ENCODE data around the gene CDV3. TPM values are rescaled to one million over a fixed set of nuclear protein-coding genes. Genes with fewer than 3 reads are reported as not detected.
A peak's percentile ranks its signal among the peaks of the same experiment; 100 is the strongest.
"Not testable (repeated sequence)": the region's sequence is repeated elsewhere in the genome, so short reads cannot be mapped to it uniquely, and the experiment has no call there.

Gene CDV3
- polyA plus RNA-seq (ENCODE audit: insufficient read depth in 1 of 5, insufficient read length in 5 of 5, low replicate concordance in 1 of 5) = 100 to 1,000 TPM in 4 of 5 donors, 10 to 100 TPM in 1; 96.9 to 122 (median 110) TPM
- long read RNA-seq, donor 1, transcript CDV3-203 (5 exons, 955 nt) = major isoform, 26 of 41 reads
- long read RNA-seq, donor 1, partial matches to known transcripts = 7 of 41 reads
- long read RNA-seq, donor 1, other reads (novel, unspliced or antisense) = 5 of 41 reads
- long read RNA-seq, donor 2, transcript CDV3-203 (5 exons, 955 nt) = major isoform, 8 of 11 reads
- long read RNA-seq, donor 2, partial matches to known transcripts = 0 of 11 reads
- long read RNA-seq, donor 2, other reads (novel, unspliced or antisense) = 0 of 11 reads
- long read RNA-seq, donor 3, transcript CDV3-203 (5 exons, 955 nt) = major isoform, 10 of 130 reads
- long read RNA-seq, donor 3, partial matches to known transcripts = 117 of 130 reads
- long read RNA-seq, donor 3, other reads (novel, unspliced or antisense) = 0 of 130 reads
- long read RNA-seq, donor 4, transcript CDV3-203 (5 exons, 955 nt) = major isoform, 12 of 13 reads
- long read RNA-seq, donor 4, partial matches to known transcripts = 0 of 13 reads
- long read RNA-seq, donor 4, other reads (novel, unspliced or antisense) = 0 of 13 reads
- long read RNA-seq, donor 5, transcript CDV3-203 (5 exons, 955 nt) = major isoform, 19 of 209 reads
- long read RNA-seq, donor 5, partial matches to known transcripts = 188 of 209 reads
- long read RNA-seq, donor 5, other reads (novel, unspliced or antisense) = 0 of 209 reads
- long read RNA-seq, donor 6, transcript CDV3-203 (5 exons, 955 nt) = major isoform, 12 of 30 reads
- long read RNA-seq, donor 6, partial matches to known transcripts = 15 of 30 reads
- long read RNA-seq, donor 6, other reads (novel, unspliced or antisense) = 0 of 30 reads
- long read RNA-seq, donor 7, transcript CDV3-201 (5 exons, 3,307 nt) = minor isoform, 5 of 139 reads
- long read RNA-seq, donor 7, transcript CDV3-203 (5 exons, 955 nt) = major isoform, 12 of 139 reads
- long read RNA-seq, donor 7, partial matches to known transcripts = 117 of 139 reads
- long read RNA-seq, donor 7, other reads (novel, unspliced or antisense) = 5 of 139 reads
- long read RNA-seq, donor 8, partial matches to known transcripts = 12 of 16 reads
- long read RNA-seq, donor 8, other reads (novel, unspliced or antisense) = 0 of 16 reads

DNA sequence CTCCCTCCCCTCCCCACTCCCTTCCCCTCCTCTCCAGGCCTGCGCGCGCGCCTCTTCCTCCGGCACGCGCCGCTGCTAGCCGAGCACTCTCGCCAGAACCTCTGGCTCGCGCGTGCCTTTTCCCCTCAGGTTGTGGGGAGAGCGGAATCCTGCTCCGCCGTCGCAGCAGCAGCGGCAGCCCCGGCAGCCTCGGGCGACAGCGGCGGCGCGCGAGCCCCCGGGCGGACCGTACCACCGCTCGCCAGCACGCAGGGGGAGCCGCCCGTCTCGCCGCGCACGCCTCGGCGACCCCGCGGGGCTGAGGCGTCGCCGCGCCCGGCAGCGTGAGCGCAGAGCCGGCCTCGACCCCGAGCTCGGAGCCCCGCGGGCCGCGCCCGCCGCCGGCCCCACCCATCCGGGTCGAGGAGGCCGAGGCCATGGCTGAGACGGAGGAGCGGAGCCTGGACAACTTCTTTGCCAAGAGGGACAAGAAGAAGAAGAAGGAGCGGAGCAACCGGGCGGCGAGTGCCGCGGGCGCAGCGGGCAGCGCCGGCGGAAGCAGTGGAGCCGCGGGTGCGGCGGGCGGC, at the start of gene CDV3:
Gene CDV3, plus strand, starts transcription at position 58 of the 566 bp plus-strand sequence. Its CDS starts 359 bp downstream, at position 417.
- no peak for DNase-seq

DNA sequence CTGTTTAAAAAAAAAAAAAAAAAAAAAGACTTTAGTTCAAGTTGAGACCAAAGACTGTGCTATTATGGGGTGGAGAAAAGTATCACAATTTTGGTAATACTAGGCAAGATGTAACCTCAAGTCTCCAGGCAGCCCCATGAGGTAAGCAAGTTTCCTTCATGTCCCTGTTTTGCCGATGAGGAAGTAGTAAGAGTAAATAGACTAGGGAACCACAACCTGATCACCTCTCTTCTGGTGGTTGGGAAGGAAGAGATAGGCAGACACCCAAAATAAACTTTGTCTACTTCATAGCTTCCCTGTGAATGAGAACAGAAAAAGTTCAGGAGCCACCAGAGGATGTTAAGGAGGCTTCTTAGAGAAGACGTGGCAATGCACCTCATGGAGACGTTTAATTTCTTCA, 49.7 kb upstream of the CDV3 start:
- DNase-seq = not testable (repeated sequence)

GRCh38 chr3:133525435-133525834, 48.1 kb upstream of the CDV3 start:
- no peak for DNase-seq

- no peak for DNase-seq
These were observed 46.3 kb upstream of the CDV3 start for GRCh38 chr3:133527081-133527715.

GRCh38 chr3:133529809-133530208, 43.7 kb upstream of the CDV3 start:
- no peak for DNase-seq

DNA sequence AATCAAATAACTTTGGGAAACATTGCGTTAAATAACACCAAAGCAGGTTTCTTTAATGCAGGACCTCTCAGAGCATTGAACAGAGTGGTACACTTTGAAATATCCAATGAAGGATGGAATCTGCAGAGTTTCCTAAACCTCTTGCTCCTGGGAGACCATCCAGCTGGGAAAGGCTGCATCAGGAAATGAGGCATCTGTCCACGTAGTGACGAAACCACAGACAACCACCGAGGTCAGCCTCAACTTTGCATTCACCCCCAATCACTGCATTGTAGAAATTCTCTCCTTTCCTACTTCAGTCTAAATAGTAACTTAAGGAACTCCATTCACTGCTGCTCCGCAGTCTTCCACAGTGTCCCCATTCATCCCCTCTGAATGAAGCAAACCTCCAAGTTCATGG, 41.5 kb upstream of the CDV3 start:
- peak in 1 of 2 donors; percentile 28 for DNase-seq

DNA sequence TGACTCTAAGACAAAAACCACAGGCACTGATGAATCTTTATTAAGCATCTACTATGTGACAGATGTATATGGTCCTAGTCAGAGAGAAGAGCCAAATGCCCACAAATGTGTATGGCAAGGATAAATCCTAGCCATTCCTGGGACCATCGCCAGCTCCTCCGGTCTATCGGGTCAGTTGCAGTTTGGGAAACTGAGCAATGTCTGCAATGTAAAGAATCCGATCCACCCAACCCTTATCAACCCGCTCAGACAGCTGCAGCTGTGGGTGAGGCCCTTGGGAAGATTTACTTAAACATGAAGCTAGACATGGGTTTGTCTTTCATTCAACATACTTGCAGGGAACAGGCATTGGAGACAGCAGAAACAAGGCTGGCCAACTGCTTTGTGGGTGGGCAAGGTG, 40.5 kb upstream of the CDV3 start:
- no peak for DNase-seq

- peak; percentile 70 to 84 for DNase-seq
These were observed 37.3 kb upstream of the CDV3 start for GRCh38 chr3:133535971-133536881.

GRCh38 chr3:133537131-133537530, 36.4 kb upstream of the CDV3 start:
- not testable (repeated sequence) for DNase-seq

DNA sequence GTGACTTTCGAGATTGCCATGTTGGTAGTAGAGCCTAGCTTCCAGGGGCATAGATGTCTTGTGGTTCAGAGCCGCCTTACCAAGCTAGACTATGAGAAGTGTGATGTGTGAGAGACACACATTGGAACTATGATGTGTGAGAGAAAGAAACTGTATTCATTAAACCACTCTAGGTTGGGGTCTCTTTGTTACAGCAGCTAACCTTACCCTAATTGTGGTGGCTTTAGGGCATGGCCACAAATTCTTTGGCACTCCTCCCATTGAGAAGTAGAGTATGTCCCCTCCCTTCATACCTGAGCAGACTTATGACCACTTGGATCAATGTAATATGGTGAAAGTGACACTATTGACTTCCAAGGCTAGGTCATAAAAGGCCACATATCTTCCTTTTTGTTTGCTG, 35.3 kb upstream of the CDV3 start:
- no peak for DNase-seq

DNA sequence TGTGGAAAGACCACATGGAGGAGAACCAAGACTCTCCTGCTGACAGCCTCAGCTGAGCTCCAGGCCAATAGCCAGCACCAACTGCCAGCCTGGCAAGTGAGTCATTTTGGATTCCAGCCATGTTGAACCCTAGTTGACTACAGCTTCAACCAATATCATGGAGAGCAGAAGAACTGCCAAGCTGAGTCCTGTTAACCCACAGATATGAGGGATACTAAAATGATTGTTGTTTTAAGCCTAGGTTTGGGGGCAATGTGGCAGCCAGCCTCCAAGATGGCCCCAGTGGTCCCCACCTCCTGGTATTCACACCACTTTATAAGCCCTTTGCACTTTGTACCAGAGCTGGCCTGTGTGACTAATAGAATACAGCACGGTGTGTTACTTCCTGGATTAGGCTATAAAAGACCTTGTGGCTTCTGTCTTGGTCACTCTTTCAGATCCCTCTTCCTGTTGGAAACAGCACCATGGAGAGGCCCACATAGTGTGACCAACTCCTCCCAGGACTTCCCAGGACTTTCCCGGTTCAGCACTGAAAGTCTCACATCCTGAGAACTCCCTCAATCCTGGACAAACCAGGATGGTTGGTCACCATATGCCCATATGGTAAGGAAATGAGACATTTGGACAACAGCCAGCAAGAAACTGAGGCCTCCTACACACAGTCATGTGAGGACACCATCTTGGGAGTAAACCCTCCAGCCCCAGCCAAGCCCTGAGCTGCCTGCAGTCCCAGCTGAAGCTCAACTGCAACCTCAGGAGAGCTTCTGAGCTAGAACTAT, 32.4 kb upstream of the CDV3 start:
- DNase-seq = no peak

- no peak for DNase-seq
These were observed 30.6 kb upstream of the CDV3 start for GRCh38 chr3:133542871-133543270.

DNA sequence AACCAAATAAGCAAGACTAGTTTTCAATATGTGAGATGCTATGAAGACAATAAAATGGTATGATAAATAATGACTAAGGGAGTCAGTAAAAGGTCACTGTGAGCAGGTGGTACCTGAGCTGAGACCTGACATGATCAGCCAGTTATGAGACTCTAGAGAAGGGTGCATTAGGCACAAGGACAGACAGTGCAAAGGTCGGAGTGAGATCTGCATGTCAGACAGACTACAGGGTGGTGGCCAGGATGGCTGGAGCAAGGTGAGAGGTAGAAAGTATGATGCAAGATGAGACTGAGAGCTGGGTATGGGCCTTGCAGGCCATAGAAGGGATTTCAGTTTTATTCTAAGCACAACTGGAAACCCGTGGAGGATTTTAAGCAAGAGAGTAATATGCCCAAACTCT, 28.5 kb upstream of the CDV3 start:
- DNase-seq = not testable (repeated sequence)

DNA sequence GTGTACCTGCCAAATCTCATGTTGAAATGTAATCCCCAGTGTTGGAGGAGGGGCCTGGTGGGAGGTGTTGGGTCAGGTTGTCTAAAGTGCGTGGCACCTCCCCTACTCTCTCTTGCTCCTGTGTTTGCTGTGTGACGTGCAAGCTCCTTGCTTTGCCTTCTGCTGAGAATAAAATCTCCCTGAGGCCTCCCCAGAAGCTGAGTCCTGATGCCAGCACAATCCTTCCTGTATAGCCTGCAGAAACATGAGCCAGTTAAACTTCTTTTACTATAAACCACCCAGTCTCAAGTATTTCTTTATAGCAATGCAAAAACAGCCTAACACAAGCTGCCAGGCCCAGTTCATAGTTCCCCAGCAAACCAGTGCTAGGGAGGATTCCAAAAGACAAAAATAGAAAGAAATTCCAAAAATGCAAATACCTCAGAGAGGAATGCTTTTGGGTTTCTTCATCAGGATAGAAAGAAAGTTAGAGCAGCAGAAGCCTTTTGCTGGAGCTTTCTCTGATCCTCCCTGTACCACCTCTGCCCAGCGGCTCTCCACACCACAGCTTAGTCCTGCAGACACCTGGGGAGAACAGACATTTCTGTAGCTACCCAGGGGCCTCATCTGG, 25.9 kb upstream of the CDV3 start:
- no peak for DNase-seq

GRCh38 chr3:133548090-133548489, 25.4 kb upstream of the CDV3 start:
- DNase-seq = no peak

GRCh38 chr3:133549565-133549964, 23.9 kb upstream of the CDV3 start:
- DNase-seq = no peak

- not testable (repeated sequence) for DNase-seq
These were observed 21.9 kb upstream of the CDV3 start for GRCh38 chr3:133551589-133551988.

- DNase-seq = no peak
These were observed 11.8 kb upstream of the CDV3 start for GRCh38 chr3:133561679-133562078.

GRCh38 chr3:133562376-133562775, 11.1 kb upstream of the CDV3 start:
- DNase-seq = no peak
